HG03558 (cell line): ENCODE data around the gene ATG4B.

Source experiments
- ATAC-seq: cut with Tn5 transposase; IDR thresholded peaks from one replicate; pipeline ENCODE4 v1.9.1; 2021; ENCODE audit warnings: moderate number of reproducible peaks; ENCODE audit not compliant: unreplicated experiment; ENCODE audit errors: extremely low read depth

Gene ATG4B

DNA sequence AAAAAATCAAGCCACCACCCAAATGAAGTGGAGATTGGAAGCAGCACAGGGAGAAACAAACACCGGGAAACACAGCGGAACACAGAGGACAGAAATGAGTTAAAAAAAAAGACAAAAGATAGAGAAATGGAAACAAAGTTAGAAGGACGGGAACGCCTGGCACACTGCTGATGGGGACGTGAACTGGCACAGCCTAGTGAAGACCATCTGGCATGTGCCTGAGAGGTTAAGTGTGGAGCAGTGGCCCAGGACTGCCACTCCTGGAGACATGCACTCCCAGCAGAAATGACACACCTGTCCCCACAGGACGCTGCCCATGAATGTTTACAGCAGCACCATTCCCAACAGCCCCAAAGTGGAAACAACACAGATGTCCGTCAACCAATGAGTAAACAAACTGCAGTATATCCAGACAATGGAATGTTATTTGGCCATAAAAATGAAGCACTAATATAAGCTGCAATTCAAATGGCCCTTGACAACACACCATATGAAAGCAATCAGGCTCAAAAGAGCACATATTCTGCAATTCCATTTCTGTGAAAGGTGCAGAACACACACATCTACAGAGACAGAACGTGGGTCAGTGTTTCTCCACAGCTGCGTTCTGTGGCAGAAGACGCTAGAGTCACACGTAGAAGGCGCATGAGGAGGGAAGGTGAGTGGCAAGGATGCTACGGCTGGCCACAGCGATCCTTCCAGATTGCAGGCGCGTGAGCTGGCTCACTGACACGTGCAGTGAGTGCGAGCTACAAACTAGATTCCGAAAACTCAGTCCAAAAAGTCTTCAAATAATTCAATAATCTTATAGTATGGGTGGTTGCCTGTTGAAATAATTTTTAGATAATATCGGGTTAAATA is 25.1 kb upstream of the ATG4B start:
- ATAC-seq, result no peak

GRCh38 chr2:241613017-241613780 is 24.3 kb upstream of the ATG4B start:
- ATAC-seq, result no peak

- no peak for ATAC-seq
These were observed 22.5 kb upstream of the ATG4B start for GRCh38 chr2:241615041-241615440.

- ATAC-seq, result no peak
These were observed 21.9 kb upstream of the ATG4B start for GRCh38 chr2:241615522-241616052.

DNA sequence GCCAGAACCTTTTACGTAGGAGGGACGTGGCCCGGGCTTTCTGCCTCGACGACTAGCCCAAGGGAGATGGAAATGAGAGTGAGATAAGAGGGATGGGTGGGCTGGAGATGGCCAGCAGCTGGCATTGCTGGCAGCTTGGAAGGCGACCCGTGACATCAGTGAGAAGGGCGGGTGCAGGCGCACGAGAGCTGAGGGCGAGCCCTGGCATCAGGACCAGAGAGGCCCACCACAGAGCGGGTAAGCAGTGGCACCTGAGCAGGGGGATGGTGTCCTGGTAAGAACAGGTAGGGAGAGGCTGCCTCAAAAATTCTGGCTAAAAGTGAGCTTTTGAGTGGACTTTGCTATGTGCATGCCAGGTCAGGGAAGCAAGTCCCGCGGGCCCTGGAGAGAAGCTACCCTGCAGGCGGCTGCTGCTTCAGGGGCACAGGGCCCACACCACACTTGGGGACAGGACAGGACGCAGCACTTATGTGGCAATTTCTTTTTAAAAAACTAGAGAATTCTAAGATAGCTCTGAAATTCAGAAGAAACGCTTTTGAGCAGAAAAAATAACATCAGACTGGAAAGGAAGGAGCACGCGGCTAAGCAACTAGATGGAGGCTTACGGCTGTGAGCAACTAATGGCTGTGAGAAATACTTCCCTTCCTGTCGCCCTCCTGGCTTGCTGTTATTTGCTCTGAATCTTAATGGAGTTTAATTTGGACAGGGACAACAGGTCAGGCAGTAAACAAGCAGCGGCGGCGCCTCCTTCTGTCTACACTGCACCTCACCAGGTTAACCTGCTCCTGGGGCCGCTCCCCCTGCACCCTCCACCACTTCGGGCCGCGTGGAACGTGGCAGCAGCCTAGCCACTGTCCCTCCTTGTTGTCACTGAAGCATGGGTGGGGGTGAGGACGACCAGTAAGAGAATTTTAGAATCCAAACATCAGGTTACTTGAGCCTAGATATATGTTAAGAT is 21.0 kb upstream of the ATG4B start:
- ATAC-seq, result no peak

DNA sequence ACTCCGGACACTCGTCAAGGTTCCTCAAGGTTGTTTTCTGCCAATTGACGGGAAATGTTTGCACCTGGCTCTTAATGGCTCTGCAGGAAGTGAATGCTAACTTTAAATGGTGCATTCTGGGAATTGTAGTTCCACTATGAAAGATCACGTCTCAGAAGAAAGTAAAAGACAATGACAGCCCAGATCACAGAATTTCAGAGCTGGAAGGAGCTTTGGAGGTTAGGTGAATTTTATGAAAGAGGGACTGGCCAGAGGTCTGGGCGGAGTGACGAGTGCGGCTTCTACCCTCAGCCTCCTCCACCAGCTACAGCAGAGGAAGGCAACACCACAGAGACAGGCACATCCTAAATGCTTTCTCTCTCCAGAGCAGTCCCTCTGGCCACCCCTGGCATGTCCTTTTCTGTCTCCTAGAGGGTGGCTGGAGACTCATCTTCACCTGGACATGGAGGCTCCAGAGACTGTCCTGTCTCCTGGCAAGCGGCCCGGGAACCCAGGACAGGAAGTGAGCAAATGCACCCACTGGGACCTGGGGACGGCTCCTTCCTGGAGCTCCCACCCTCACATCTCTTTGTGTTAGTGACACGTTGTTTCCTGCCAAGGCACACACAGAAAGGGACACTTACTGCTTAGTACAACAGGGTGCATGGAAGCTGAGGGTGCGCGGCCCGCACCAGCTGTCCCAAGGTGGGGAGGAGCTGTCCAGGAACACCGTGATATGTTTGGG is 19.9 kb upstream of the ATG4B start:
- ATAC-seq, result no peak

- ATAC-seq, result no peak
These were observed 19.1 kb upstream of the ATG4B start for GRCh38 chr2:241618296-241618805.

DNA sequence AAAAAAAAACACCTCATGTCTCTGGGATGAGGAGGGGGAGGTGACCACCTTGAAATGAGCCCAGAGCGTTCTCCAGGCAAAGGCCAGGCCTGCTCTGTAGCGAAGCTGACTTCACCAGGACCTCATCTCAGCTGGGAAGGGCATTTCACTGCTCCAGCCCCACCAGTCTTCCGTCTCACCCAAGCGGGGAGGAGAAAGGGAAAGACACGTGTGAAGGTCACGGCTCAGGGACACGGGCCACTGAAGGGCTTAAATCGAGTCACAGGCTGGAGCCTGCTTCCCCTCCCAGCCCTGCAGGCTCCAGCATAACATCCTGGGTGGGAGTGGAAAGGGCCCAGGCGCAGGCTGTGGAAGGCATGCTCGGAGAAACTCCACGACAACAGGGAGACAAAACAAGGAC is 18.7 kb upstream of the ATG4B start:
- no peak for ATAC-seq

- no peak for ATAC-seq
These were observed 17.7 kb upstream of the ATG4B start for GRCh38 chr2:241619597-241620418.

DNA sequence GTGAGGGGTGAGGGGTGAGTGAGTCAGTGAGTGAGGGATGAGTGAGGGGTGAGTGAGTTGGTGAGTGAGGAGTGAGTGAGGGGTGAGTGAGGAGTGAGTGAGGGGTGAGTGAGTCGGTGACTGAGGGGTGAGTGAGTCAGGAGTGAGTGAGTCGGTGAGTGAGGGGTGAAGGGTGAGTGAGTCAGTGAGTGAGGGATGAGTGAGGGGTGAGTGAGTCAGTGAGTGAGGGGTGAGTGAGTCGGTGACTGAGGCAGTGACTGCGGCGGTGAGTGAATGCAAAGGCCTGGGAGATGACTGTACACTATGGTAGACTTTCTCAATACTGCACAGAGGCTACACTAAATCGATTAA is 17.1 kb upstream of the ATG4B start:
- ATAC-seq, result no peak

GRCh38 chr2:241627675-241628074 is 9.8 kb upstream of the ATG4B start:
- no peak for ATAC-seq

DNA sequence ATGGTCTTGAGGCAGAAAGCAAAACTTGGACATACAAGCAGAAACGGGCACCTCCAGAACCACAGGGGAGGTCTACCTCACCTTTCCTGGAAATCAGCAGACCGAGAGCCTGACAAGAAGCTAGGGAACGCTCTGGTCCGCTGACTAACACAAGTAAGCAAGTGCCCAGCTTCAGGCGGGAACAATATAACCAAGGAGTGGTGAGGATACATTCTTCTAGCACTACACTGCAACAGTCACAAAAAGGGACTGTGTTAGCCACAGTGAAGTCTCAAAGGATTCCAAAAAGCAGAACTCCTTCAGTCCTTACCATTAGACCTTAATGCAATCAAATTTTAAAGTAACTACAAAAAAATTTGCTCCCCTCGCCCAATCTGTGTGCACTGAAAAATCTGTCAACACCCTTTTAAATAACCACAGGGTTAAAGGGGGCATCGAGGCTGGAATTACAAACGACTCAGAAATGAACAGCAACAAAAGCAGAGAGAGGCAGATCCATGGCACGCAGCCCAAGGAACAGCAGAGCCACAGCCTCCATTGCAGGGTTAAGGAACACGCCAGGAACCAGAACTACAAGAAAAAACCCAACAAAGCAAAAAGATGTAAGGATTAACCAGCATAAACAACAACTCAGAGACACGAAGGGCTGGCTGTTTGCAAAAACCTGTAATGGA is 7.6 kb upstream of the ATG4B start:
- no peak for ATAC-seq

- no peak for ATAC-seq
These were observed 4.8 kb upstream of the ATG4B start for GRCh38 chr2:241632478-241633325.

DNA sequence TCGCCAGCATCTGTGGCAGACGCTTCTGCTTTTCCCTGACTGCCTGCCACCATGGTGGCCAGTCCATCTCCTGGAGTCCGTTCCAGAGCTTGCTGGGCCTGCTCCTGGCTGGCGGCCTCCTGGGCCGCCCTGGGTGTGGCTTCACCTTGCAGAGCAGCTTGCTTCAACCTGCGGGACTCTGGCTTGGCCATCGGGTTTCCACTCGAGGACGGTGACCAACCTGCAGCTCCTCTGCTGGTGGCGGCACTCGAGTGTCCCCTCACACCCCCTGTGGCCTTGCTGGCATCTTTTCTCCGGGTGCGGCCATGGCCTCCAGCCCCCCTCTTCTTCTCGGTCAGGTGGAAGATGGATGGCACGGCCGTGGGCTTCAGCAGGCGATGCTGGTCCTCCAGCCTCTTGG is 3.9 kb upstream of the ATG4B start:
- no peak for ATAC-seq

DNA sequence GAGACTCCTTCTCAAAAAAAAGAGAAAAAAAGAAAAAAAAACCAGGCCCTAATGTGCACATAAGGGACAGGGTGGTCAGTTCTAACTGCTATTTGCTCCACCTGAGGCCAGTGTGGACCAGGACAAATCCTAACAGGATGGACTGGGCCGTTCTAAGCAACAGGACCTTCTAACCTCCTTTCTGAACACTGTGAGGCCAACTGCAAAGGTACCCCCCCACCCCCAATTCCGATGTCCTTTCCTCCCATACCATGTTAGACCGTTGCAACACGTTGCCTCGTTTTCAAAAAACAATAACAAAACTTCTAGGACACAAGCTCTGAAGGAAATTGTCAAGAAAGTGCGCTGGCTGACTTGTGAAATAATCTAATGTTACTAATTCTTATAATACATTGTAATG is 1.7 kb upstream of the ATG4B start:
- no peak for ATAC-seq

- ATAC-seq, result no peak
These were observed 1.1 kb upstream of the ATG4B start for GRCh38 chr2:241636182-241637017.
